SK-N-MC (cell line): ENCODE data around the gene AIMP1.

Source experiments
- DNase-seq: peaks from one replicate; pipeline ENCODE4 v3.0.0-alpha.2; 2011; ENCODE audit warnings: low read depth, low spot score
- H3K27ac ChIP-seq: fragments of 200-600 bp; sonication (generic); 2 replicates; pipeline ENCODE4 v1.5.1; 2016; ENCODE audit warnings: mixed run types
- H3K36me3 ChIP-seq: fragments of 200-600 bp; sonication (generic); 2 replicates; pipeline ENCODE4 v1.6.1; 2017; ENCODE audit warnings: antibody characterized with exemption, low read length, mixed read lengths; ENCODE audit not compliant: insufficient read depth
- H3K4me3 ChIP-seq: fragments of 200-600 bp; sonication (generic); 2 replicates; pipeline ENCODE4 v1.5.1; 2016
- H3K9ac ChIP-seq: fragments of 200-600 bp; sonication (generic); 2 replicates; pipeline ENCODE4 v1.8.0; 2017; ENCODE audit warnings: mixed run types, mixed read lengths; ENCODE audit not compliant: insufficient read length
- H3K9me3 ChIP-seq: fragments of 200-600 bp; sonication (generic); 2 replicates; pipeline ENCODE4 v1.6.1; 2017; ENCODE audit warnings: low read depth, mild to moderate bottlenecking, antibody characterized with exemption, low read length, moderate library complexity, mixed read lengths
- EZH2 ChIP-seq: fragments of 200-600 bp; sonication (generic); IDR thresholded peaks from one replicate; pipeline ENCODE4 v1.6.1; 2017; ENCODE audit warnings: antibody characterized with exemption
- FOXP2 ChIP-seq: optimal IDR thresholded peaks from 2 replicates; pipeline ENCODE3; 2011; ENCODE audit warnings: mild to moderate bottlenecking, moderate library complexity; ENCODE audit not compliant: insufficient read depth; ENCODE audit errors: extremely low read length, control extremely low read depth
- POLR2AphosphoS5 ChIP-seq: IDR thresholded peaks from 2 replicates; pipeline ENCODE4 v1.6.1; 2012; ENCODE audit warnings: mild to moderate bottlenecking, low read depth, low read length, borderline replicate concordance

AIMP1 gene

GRCh38 chr4:106287353-106287969 is 28.9 kb upstream of the AIMP1 start:
- DNase-seq = no peak
- TF ChIP-seq POLR2AphosphoS5 (no peak), EZH2 (no peak), FOXP2 (no peak)
- Histone ChIP-seq H3K9me3 (no peaks in the 10 kb centered on the region), H3K9ac (no peak overlapping the region), H3K27ac (no peak overlapping the region), H3K4me3 (no peak overlapping the region), H3K36me3 (peaks cover 21% of the 10 kb centered on the region; the same call in 1 of the 2 replicates)

DNA sequence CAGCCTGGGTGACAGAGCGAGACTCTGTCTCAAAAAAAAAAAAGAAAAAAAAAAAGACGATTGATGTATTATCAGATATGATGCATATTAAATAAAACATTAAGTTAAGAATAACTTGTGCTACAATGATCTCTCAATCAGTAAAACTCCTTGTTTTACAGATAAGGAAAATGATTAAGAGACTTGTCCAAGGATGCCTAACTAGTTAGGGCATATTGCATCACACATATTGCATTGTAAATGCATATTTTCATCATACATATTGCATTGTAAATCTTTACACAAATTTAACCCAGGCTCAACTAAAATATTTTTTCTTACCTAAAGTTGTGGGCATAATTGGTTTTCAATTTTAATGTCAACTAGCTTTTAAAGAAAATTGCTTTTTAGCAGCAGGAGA is 26.6 kb upstream of the AIMP1 start:
- no peak for DNase-seq

GRCh38 chr4:106291678-106292077 is 24.7 kb upstream of the AIMP1 start:
- Histone ChIP-seq H3K27ac (no peak overlapping the region), H3K4me3 (no peak overlapping the region), H3K9me3 (no peaks in the 10 kb centered on the region), H3K36me3 (peaks cover 23% of the 10 kb centered on the region), H3K9ac (no peak overlapping the region)
- TF ChIP-seq FOXP2 (no peak), POLR2AphosphoS5 (no peak), EZH2 (no peak)
- no peak for DNase-seq

More for the DNA sequence above, 26.6 kb upstream of the AIMP1 start:
- Histone ChIP-seq H3K9me3 (no peaks in the 10 kb centered on the region), H3K36me3 (peaks cover 16% of the 10 kb centered on the region), H3K27ac (no peak overlapping the region), H3K4me3 (no peak overlapping the region), H3K9ac (no peak overlapping the region)
- TF ChIP-seq EZH2 = no peak
- no peak for TF ChIP-seq FOXP2
- TF ChIP-seq POLR2AphosphoS5 = no peak

DNA sequence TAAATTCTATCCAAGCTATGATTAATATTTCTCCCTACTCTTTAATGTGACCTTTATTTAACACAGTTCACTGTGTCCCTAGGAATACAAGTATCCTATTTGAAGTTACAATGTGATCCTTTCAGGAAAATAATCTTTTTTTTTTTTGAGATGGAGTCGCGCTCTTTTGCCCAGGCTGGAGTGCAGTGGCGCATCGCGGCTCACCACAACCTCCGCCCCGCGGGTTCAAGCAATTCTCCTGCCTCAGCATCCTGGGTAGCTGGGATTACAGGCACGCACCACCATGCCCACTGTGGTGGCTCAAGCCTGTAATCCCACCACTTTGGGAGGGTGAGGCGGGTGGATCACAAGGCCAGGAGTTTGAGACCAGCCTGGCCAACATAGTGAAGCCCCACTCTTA is 22.3 kb upstream of the AIMP1 start:
- Histone ChIP-seq H3K9ac (no peak overlapping the region), H3K4me3 (no peak overlapping the region), H3K27ac (no peak overlapping the region), H3K36me3 (peaks cover 25% of the 10 kb centered on the region), H3K9me3 (no peaks in the 10 kb centered on the region)
- no peak for TF ChIP-seq EZH2
- TF ChIP-seq POLR2AphosphoS5 = no peak
- no peak for TF ChIP-seq FOXP2
- no peak for DNase-seq

GRCh38 chr4:106297245-106298035 is 18.9 kb upstream of the AIMP1 start:
- Histone ChIP-seq H3K36me3 (peaks cover 37% of the 10 kb centered on the region), H3K4me3 (no peak overlapping the region), H3K27ac (no peak overlapping the region), H3K9me3 (0 out of 2 replicates have a peak, but pooled peaks cover 3% of the 10 kb centered on the region), H3K9ac (no peak overlapping the region)
- DNase-seq = no peak
- TF ChIP-seq POLR2AphosphoS5 (no peak), EZH2 (no peak), FOXP2 (no peak)

DNA sequence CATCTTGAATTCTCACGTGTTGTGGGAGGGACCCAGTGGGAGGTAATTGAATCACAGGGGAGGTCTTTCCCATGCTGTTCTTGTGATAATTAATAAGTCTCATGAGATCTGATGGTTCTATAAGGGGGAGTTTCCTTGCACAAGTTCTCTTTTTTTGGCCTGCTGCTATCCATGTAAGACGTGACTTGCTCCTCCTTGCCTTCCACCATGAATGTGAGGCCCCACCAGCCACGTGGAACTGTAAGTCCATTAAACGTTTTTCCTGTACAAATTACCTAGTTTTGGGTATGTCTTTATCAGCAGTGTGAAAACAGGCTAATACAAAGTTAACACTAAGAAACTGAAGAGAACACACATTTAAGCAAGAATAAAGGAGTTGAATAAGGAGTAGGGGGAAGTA is 16.4 kb upstream of the AIMP1 start:
- no peak for DNase-seq
- Histone ChIP-seq H3K36me3 (peaks cover 26% of the 10 kb centered on the region), H3K27ac (no peak overlapping the region), H3K9ac (no peak overlapping the region), H3K4me3 (no peak overlapping the region), H3K9me3 (0 out of 2 replicates have a peak, but pooled peaks cover 3% of the 10 kb centered on the region)
- no peak for TF ChIP-seq FOXP2
- no peak for TF ChIP-seq POLR2AphosphoS5
- no peak for TF ChIP-seq EZH2

- TF ChIP-seq POLR2AphosphoS5 (no peak), EZH2 (no peak), FOXP2 (no peak)
- DNase-seq = no peak
- H3K27ac ChIP-seq = no peak overlapping the region
- H3K9me3 ChIP-seq = 0 out of 2 replicates have a peak, but pooled peaks cover 3% of the 10 kb centered on the region
- H3K9ac ChIP-seq = no peak overlapping the region
- peaks cover 27% of the 10 kb centered on the region for H3K36me3 ChIP-seq
- no peak overlapping the region for H3K4me3 ChIP-seq
These were observed 14.8 kb upstream of the AIMP1 start for GRCh38 chr4:106301393-106302061.

GRCh38 chr4:106302062-106302438 is 14.3 kb upstream of the AIMP1 start:
- Histone ChIP-seq H3K36me3 (peaks cover 29% of the 10 kb centered on the region), H3K4me3 (no peak overlapping the region), H3K9ac (no peak overlapping the region), H3K27ac (no peak overlapping the region), H3K9me3 (0 out of 2 replicates have a peak, but pooled peaks cover 3% of the 10 kb centered on the region)
- TF ChIP-seq FOXP2 (no peak), EZH2 (no peak), POLR2AphosphoS5 (no peak)
- DNase-seq = no peak
